HG02840 (cell line): ENCODE results near the gene DNAH2.
"Not testable (repeated sequence)": the region's sequence is repeated elsewhere in the genome, so short reads cannot be mapped to it uniquely, and the experiment has no call there.

ENCODE experiments used
- ATAC-seq: cut with Tn5 transposase; IDR thresholded peaks from one replicate; pipeline ENCODE4 v1.9.1; 2021; ENCODE audit warnings: mild to moderate bottlenecking, moderate library complexity, moderate number of reproducible peaks; ENCODE audit not compliant: unreplicated experiment, low FRiP score

Gene DNAH2

DNA sequence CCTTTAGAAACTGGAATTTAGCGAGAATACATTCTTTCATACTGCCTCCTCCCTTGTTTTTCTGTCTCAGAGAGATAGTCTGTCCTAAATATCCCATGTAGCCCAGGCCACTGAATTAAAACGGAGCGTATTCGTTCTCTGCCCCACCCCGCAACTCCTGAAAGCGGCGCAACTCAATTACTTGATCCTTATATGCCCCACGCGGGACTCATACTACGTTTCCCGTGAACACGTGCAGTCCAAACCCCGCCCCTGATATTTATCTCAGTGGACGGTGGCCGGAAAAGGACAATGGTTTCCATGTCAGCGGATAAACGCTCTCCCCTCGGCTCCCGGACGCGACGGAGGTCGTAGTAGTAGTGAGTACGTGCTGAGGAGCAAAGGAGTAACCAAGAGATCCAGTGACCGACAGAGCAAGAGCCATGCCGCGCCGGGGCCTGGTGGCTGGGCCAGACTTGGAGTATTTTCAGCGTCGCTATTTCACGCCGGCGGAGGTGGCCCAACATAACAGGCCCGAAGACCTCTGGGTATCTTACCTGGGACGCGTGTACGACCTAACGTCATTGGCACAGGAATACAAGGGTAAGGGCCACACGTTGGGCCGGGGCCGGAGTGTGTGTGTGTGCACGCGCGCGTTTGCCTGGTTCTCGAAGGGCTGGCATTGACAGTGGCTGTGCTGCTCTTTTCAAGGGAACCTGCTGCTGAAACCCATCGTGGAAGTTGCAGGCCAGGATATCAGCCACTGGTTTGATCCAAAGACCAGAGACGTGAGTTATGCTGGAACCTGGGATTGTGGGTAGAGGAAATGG is 140.4 kb downstream of the DNAH2 start, which contains the start of gene CYB5D1:
Gene CYB5D1, plus strand, starts transcription at position 291 of the 809 bp plus-strand sequence. Its CDS starts 132 bp downstream, at position 423.
- peak; percentile 41 for ATAC-seq

DNA sequence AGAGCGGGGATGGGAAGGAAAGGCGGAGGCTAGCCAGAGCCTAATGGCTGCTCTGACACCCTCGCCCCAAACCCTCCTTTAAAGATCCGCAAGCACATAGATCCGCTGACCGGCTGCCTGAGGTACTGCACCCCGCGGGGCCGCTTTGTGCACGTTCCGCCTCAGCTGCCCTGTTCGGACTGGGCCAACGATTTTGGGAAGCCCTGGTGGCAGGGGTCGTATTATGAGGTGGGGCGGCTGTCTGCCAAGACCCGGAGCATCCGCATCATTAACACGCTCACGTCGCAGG is 140.9 kb downstream of the DNAH2 start:
- ATAC-seq = no peak

DNA sequence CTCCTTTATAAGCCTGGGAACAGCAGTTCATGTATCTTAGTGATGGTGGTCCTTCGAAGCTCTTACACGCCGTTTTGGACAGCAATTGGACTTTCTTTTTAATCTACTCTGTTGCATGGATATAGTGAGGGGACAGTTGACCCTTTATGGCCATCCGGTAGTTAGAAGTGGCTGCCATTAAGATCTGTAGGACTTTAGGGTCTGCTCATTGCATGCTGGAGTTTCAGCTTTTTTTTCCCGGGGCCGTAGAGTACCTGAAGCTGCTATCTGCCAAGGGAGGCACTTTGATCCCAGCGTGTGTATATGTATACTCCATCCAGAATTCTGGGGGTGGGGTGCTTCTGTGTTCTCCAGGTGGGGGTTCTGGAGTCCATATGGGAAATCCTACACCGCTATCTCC is 141.5 kb downstream of the DNAH2 start:
- no peak for ATAC-seq

GRCh38 chr17:7862692-7863437 is 145.3 kb downstream of the DNAH2 start:
- no peak for ATAC-seq

GRCh38 chr17:7864384-7864783 is 146.8 kb downstream of the DNAH2 start:
- not testable (repeated sequence) for ATAC-seq

- ATAC-seq = no peak
Measured at GRCh38 chr17:7864995-7865650, 147.6 kb downstream of the DNAH2 start.

- ATAC-seq = no peak
Measured at GRCh38 chr17:7867881-7868329, 150.4 kb downstream of the DNAH2 start.

GRCh38 chr17:7873051-7873450 is 155.5 kb downstream of the DNAH2 start:
- no peak for ATAC-seq

- ATAC-seq = no peak
Measured at GRCh38 chr17:7875804-7876370, 158.3 kb downstream of the DNAH2 start.

- ATAC-seq = no peak
Measured at GRCh38 chr17:7878234-7878633, 160.7 kb downstream of the DNAH2 start.

- no peak for ATAC-seq
Measured at GRCh38 chr17:7880076-7880868, 162.7 kb downstream of the DNAH2 start.

DNA sequence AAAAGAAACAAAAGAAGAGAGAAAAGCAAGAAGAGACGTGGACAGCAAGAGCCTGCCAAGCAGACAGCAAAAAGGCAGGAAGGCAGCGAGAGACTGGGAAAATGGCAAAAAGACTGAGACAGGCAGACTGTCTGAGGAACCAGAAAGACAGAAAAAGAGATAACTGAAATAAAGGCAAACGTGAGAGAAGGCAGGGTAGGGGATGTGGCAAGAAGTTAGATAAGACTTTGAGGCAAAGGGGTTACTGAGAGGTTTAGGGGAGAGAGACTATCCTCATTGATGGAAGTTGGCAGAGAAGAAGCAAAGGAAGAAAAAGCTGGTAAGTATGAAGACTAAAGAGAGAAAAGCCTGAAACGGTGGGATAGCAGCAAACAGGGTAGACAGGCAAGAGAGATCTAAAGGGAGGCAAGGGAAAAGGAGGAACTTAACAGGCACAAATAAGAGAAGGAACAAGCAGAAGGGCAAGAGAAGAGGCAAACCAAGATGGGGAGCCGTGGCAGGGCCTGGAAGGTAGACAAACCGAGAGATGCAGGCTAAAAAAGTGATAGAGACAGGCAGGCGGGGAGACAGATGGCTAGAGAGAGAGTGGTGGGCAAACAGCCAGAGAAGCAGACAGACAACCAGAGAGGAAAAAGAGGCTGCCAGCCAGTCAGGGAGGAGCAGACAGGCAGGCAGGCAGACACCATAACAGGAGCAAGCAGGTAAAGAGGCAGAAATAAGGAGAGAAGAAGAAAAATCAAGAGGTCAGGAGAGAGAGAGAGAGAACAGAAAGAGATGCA is 163.9 kb downstream of the DNAH2 start:
- ATAC-seq = no peak

GRCh38 chr17:7882068-7882467 is 164.5 kb downstream of the DNAH2 start:
- ATAC-seq = no peak

GRCh38 chr17:7882629-7883028 is 165.1 kb downstream of the DNAH2 start:
- ATAC-seq = no peak
